Measurements from ENCODE around the gene NBEAL2. TPM values are rescaled to one million over a fixed set of nuclear protein-coding genes. Genes with fewer than 3 reads are reported as not detected.

NBEAL2 gene
- total and polyA plus RNA-seq, 2 donors (not counting 1 experiment from before 2014, with no cell fraction given) = 1.5 to 4.5 TPM

DNA sequence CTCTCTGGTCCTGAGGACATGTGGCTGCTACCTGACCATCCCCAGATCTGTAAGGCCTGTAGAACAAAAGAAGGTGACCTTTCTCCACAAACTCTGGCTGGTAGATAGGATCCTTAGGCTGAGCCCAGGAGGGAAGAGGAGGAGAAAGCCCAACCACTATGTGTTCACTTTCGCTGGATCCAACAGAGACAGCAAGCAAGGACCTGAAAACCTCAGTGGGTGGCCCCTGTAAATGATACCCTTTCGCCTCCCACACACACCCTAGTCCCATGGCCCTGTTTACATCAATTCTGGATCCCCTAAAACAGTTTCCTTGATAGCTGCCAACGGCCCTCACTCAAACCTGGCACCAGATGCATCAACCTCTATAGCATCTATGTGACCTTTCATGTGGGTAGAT is 25.3 kb upstream of the NBEAL2 start:
- no peak overlapping the region for H3K4me2 ChIP-seq (ENCODE audit: extremely low read depth, insufficient read depth, low read length)
- no peaks in the 10 kb centered on the region for H3K9me3 ChIP-seq (ENCODE audit: control insufficient read depth, insufficient read depth, low read depth, low read length)
- no peaks in the 10 kb centered on the region for H3K27me3 ChIP-seq (ENCODE audit: control insufficient read depth, insufficient read depth, low read length)
- no peaks in the 10 kb centered on the region for H3K36me3 ChIP-seq (ENCODE audit: control insufficient read depth, insufficient read depth, low read length)
- H3K4me3 ChIP-seq (replicated peaks in 1 of 4; ENCODE audit: control extremely low read depth in 1 of 4, insufficient read depth in 1 of 4, low read depth in 3 of 4, low read length in 4 of 4) = no peak overlapping the region
- no peak overlapping the region for H3K9ac ChIP-seq (ENCODE audit: insufficient read depth, low read length)
- no peak for TF ChIP-seq EZH2 (IDR thresholded peaks at IDR 0.05; ENCODE audit: low read length, missing control alignments)
- no peak for TF ChIP-seq CTCF (conservative IDR thresholded peaks at IDR 0.05 in 1 of 2, IDR thresholded peaks at IDR 0.05 in 1 of 2; ENCODE audit: low read depth in 1 of 2, low read length in 2 of 2)
- H2AFZ ChIP-seq (ENCODE audit: low read length) = no peak overlapping the region
- H3K27ac ChIP-seq (ENCODE audit: insufficient read depth, low read length) = no peak overlapping the region
- DNase-seq (ENCODE audit: low read depth in 2 of 2) = no peak
- peaks cover 2% of the 10 kb centered on the region for H3K4me1 ChIP-seq (ENCODE audit: control insufficient read depth, extremely low read depth, insufficient read depth, low read length)
- H4K20me1 ChIP-seq (ENCODE audit: control insufficient read depth, extremely low read depth, insufficient read depth, low read length) = peaks cover 1% of the 10 kb centered on the region
- peaks cover 88% of the 10 kb centered on the region for H3K79me2 ChIP-seq (ENCODE audit: control insufficient read depth, insufficient read depth, low read length)

- H3K79me2 ChIP-seq (ENCODE audit: control insufficient read depth, insufficient read depth, low read length) = peaks cover 90% of the 10 kb centered on the region
- H3K4me2 ChIP-seq (ENCODE audit: extremely low read depth, insufficient read depth, low read length) = no peak overlapping the region
- no peak overlapping the region for H2AFZ ChIP-seq (ENCODE audit: low read length)
- peaks cover 1% of the 10 kb centered on the region for H4K20me1 ChIP-seq (ENCODE audit: control insufficient read depth, extremely low read depth, insufficient read depth, low read length)
- TF ChIP-seq CTCF (conservative IDR thresholded peaks at IDR 0.05 in 1 of 2, IDR thresholded peaks at IDR 0.05 in 1 of 2; ENCODE audit: low read depth in 1 of 2, low read length in 2 of 2) (no peak), EZH2 (IDR thresholded peaks at IDR 0.05; ENCODE audit: low read length, missing control alignments) (no peak)
- H3K4me1 ChIP-seq (ENCODE audit: control insufficient read depth, extremely low read depth, insufficient read depth, low read length) = peaks cover 4% of the 10 kb centered on the region
- no peak overlapping the region for H3K4me3 ChIP-seq (replicated peaks in 1 of 4; ENCODE audit: control extremely low read depth in 1 of 4, insufficient read depth in 1 of 4, low read depth in 3 of 4, low read length in 4 of 4)
- H3K27ac ChIP-seq (ENCODE audit: insufficient read depth, low read length) = no peak overlapping the region
- no peak for DNase-seq (ENCODE audit: low read depth in 2 of 2)
- no peaks in the 10 kb centered on the region for H3K36me3 ChIP-seq (ENCODE audit: control insufficient read depth, insufficient read depth, low read length)
- no peaks in the 10 kb centered on the region for H3K9me3 ChIP-seq (ENCODE audit: control insufficient read depth, insufficient read depth, low read depth, low read length)
- H3K27me3 ChIP-seq (ENCODE audit: control insufficient read depth, insufficient read depth, low read length) = no peaks in the 10 kb centered on the region
- H3K9ac ChIP-seq (ENCODE audit: insufficient read depth, low read length) = no peak overlapping the region
Measured at GRCh38 chr3:46955157-46955556, 24.3 kb upstream of the NBEAL2 start.

DNA sequence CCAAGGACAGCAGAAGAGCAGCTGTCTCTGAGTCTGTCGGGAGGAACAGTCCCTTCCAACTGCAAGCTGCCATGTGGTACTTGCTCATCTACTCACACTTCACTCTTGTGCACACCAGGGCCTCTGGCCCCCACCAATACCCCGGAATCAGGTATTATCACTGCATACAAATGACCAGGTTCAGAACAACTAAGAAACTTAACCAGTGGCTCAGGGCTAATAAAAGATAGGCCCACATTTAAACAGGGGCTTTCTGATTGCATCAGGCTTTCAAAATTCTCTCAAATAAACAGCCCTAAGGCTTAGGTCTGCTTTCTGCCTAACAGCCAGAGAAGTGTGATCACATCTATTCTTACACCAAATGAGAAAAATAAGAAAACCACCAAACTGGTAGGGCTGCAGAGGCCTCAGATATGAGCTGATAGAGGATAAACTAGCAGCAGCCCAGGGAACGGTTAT is 23.6 kb upstream of the NBEAL2 start:
- Histone ChIP-seq H3K79me2 (ENCODE audit: control insufficient read depth, insufficient read depth, low read length) (peaks cover 89% of the 10 kb centered on the region), H4K20me1 (ENCODE audit: control insufficient read depth, extremely low read depth, insufficient read depth, low read length) (peaks cover 1% of the 10 kb centered on the region), H3K4me1 (ENCODE audit: control insufficient read depth, extremely low read depth, insufficient read depth, low read length) (peaks cover 4% of the 10 kb centered on the region), H3K27ac (ENCODE audit: insufficient read depth, low read length) (no peak overlapping the region), H3K36me3 (ENCODE audit: control insufficient read depth, insufficient read depth, low read length) (no peaks in the 10 kb centered on the region), H3K9me3 (ENCODE audit: control insufficient read depth, insufficient read depth, low read depth, low read length) (no peaks in the 10 kb centered on the region), H2AFZ (ENCODE audit: low read length) (no peak overlapping the region), H3K4me3 (replicated peaks in 1 of 4; ENCODE audit: control extremely low read depth in 1 of 4, insufficient read depth in 1 of 4, low read depth in 3 of 4, low read length in 4 of 4) (no peak overlapping the region), H3K27me3 (ENCODE audit: control insufficient read depth, insufficient read depth, low read length) (no peaks in the 10 kb centered on the region), H3K9ac (ENCODE audit: insufficient read depth, low read length) (no peak overlapping the region), H3K4me2 (ENCODE audit: extremely low read depth, insufficient read depth, low read length) (no peak overlapping the region)
- TF ChIP-seq EZH2 (IDR thresholded peaks at IDR 0.05; ENCODE audit: low read length, missing control alignments) (no peak), CTCF (conservative IDR thresholded peaks at IDR 0.05 in 1 of 2, IDR thresholded peaks at IDR 0.05 in 1 of 2; ENCODE audit: low read depth in 1 of 2, low read length in 2 of 2) (no peak)
- DNase-seq (ENCODE audit: low read depth in 2 of 2) = no peak

All from fibroblast of lung (primary cell).